CD8-positive, alpha-beta memory T cell (primary cell): ENCODE measurements around the gene TAOK1. TPM values are rescaled to one million over a fixed set of nuclear protein-coding genes. Genes with fewer than 3 reads are reported as not detected.

Experiments
- CTCF ChIA-PET: fragments of 350-600 bp; sonication (Branson Sonifier 250); formaldehyde crosslinking; loops from one replicate; lab custom pipeline; 2021; ENCODE audit warnings: antibody characterized with exemption; lab: Charles Lee
- POLR2A ChIA-PET: fragments of 350-600 bp; sonication (Branson Sonifier 250); formaldehyde crosslinking; loops from one replicate; lab custom pipeline; 2021; ENCODE audit warnings: antibody characterized with exemption; lab: Charles Lee
- DNase-seq, 5 donors: peaks; one replicate each; pipeline versions ENCODE4 v3.0.0 to v3.0.0-alpha.2; 2020 to 2022; ENCODE audit warnings: mixed read lengths in 1 of 5
- H3K27ac ChIP-seq: one replicate; pipeline ENCODE4 v1.7.0; 2013; ENCODE audit warnings: low read depth, mild to moderate bottlenecking, low read length, moderate library complexity
- H3K27me3 ChIP-seq: 2 replicates; pipeline ENCODE4 v1.7.0; 2013; ENCODE audit warnings: low read length, mild to moderate bottlenecking; ENCODE audit not compliant: insufficient read depth, poor library complexity, severe bottlenecking
- H3K36me3 ChIP-seq: 2 replicates; pipeline ENCODE4 v1.7.0; 2013; ENCODE audit warnings: mild to moderate bottlenecking, low read length, moderate library complexity; ENCODE audit not compliant: insufficient read depth
- H3K4me1 ChIP-seq: 2 replicates; pipeline ENCODE4 v1.7.0; 2013; ENCODE audit warnings: mild to moderate bottlenecking, low read length, moderate library complexity; ENCODE audit not compliant: insufficient read depth
- H3K4me3 ChIP-seq: 2 replicates; pipeline ENCODE4 v1.7.0; 2013; ENCODE audit warnings: mild to moderate bottlenecking, low read length
- H3K9me3 ChIP-seq: 2 replicates; pipeline ENCODE4 v1.7.0; 2013; ENCODE audit warnings: mild to moderate bottlenecking, low read length
- H3K27ac Mint-ChIP-seq, 8 donors: one replicate each; pipeline ENCODE4 v1.8.0; 2020 to 2021; ENCODE audit warnings: mixed read lengths in 8 of 8, mild to moderate bottlenecking in 6 of 8, inconsistent platforms in 3 of 8, moderate library complexity in 3 of 8
- H3K27me3 Mint-ChIP-seq, 2 donors: one replicate each; pipeline ENCODE4 v1.8.0; 2020 to 2021; ENCODE audit warnings: mixed read lengths in 2 of 2, mild to moderate bottlenecking in 1 of 2, moderate library complexity in 1 of 2
- H3K36me3 Mint-ChIP-seq, 3 donors: one replicate each; pipeline ENCODE4 v1.8.0; 2020 to 2021; ENCODE audit warnings: mixed read lengths in 3 of 3, inconsistent platforms in 1 of 3, mild to moderate bottlenecking in 1 of 3
- H3K4me1 Mint-ChIP-seq, 3 donors: one replicate each; pipeline ENCODE4 v1.8.0; 2020 to 2021; ENCODE audit warnings: mixed read lengths in 3 of 3, inconsistent platforms in 1 of 3, mild to moderate bottlenecking in 1 of 3
- H3K4me3 Mint-ChIP-seq, 7 donors: one replicate each; pipeline ENCODE4 v1.8.0; 2020 to 2021; ENCODE audit warnings: mixed read lengths in 7 of 7, mild to moderate bottlenecking in 6 of 7, moderate library complexity in 4 of 7, inconsistent platforms in 2 of 7
- H3K9me3 Mint-ChIP-seq, 5 donors: one replicate each; pipeline ENCODE4 v1.8.0; 2020 to 2022; ENCODE audit warnings: mixed read lengths in 5 of 5, mild to moderate bottlenecking in 3 of 5, moderate library complexity in 2 of 5, inconsistent platforms in 1 of 5
- polyA plus RNA-seq: library from polyadenylated mRNA; unstranded; fragments of 300-500 nt; fragmentation: Illumina TruSeq; gene quantifications from one replicate; pipeline ENCODE4 v1.2.3, GENCODE V29; 2021
- total RNA-seq, 2 experiments: library from RNA; stranded (reverse); gene quantifications; one replicate each; pipeline ENCODE4 v1.2.3, GENCODE V29; 2021

The TAOK1 gene
- total and polyA plus RNA-seq, 3 experiments from 2014 or later, result 3.8 to 42.1 (median 41.9) TPM

DNA sequence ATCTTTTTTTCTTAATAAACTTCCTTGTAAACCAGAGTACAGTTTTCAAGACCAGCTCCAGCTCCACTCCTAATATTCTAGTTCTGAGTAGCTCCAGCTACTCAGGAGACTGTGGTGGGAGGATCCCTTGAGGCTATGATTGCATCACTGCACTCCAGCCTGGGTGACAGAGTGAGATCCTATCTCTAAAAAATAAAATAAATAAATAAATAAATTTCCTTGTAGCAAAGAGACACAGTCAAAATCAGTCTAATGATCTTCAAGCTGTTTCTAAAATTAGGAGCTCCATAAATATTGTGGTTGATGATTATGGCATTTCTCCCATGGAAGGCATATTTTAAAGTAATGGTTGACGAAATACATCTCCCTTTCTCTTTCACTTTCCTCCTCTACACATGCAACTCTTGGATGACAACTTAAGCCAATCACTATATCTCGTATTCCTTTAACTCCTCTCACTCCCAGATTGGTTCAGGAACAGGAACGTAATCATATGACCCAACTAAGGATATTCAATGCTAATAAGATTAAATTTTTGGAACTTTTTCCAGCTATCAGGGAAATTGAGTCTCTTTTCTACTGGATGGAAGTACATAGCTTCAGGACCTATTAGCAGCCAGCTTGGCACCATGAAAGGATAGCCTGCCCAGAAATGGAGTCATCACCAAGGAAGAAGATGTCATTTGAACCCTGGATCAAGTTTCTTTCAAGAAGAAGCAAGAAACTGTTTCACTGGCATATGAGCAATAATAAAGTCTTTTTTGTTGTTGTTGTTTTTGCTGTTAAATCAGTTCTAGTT, 42.1 kb upstream of the TAOK1 start:
- no peak overlapping the region for H3K4me3 Mint-ChIP-seq
- Histone ChIP-seq H3K4me3 (no peak overlapping the region), H3K27me3 (no peaks in the 10 kb centered on the region), H3K4me1 (no peaks in the 10 kb centered on the region), H3K36me3 (no peaks in the 10 kb centered on the region), H3K9me3 (no peaks in the 10 kb centered on the region), H3K27ac (no peak overlapping the region)
- ChIA-PET CTCF (no interaction called here), POLR2A (no interaction called here)
- H3K36me3 Mint-ChIP-seq, result no peaks in the 10 kb centered on the region
- H3K27ac Mint-ChIP-seq, result no peak overlapping the region
- H3K4me1 Mint-ChIP-seq, result no peaks in the 10 kb centered on the region
- H3K27me3 Mint-ChIP-seq, result peaks cover 6 to 23% of the 10 kb centered on the region in 2 donors
- DNase-seq, result no peak
- no peaks in the 10 kb centered on the region for H3K9me3 Mint-ChIP-seq

DNA sequence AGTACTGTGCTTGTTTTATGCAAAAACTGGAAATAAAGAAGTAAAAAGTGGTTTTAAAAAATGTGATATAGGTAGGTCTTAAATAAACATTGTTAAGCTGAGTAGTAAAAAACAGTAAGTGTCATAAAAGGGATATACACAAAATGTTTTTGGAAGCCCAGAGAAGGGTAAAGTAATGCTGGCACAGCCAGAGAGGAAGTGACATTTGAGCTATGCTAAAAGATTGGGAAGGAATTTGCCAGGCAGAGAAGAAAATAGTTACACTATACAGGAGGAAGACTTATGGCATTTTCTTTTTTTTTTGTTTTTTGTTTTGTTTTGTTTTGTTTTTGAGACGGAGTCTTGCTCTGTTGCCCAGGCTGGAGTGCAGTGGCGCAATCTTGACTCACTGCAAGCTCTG, 40.8 kb upstream of the TAOK1 start:
- no peak overlapping the region for H3K4me3 Mint-ChIP-seq
- Histone ChIP-seq H3K36me3 (no peaks in the 10 kb centered on the region), H3K4me1 (no peaks in the 10 kb centered on the region), H3K9me3 (no peaks in the 10 kb centered on the region), H3K27ac (no peak overlapping the region), H3K27me3 (no peaks in the 10 kb centered on the region), H3K4me3 (no peak overlapping the region)
- no peaks in the 10 kb centered on the region for H3K9me3 Mint-ChIP-seq
- CTCF ChIA-PET, result no interaction called here
- H3K4me1 Mint-ChIP-seq, result no peaks in the 10 kb centered on the region
- no peak for DNase-seq
- no peaks in the 10 kb centered on the region for H3K36me3 Mint-ChIP-seq
- no peak overlapping the region for H3K27ac Mint-ChIP-seq
- peaks cover 6 to 17% of the 10 kb centered on the region in 2 donors for H3K27me3 Mint-ChIP-seq
- POLR2A ChIA-PET, result no interaction called here

GRCh38 chr17:29352146-29352545, 38.0 kb upstream of the TAOK1 start:
- Mint-ChIP-seq H3K36me3 (no peaks in the 10 kb centered on the region), H3K27me3 (peaks cover 11 to 14% of the 10 kb centered on the region in 2 donors), H3K9me3 (no peaks in the 10 kb centered on the region), H3K27ac (no peak overlapping the region), H3K4me1 (no peaks in the 10 kb centered on the region), H3K4me3 (no peak overlapping the region)
- DNase-seq, result no peak
- H3K4me1 ChIP-seq, result no peaks in the 10 kb centered on the region
- ChIA-PET CTCF (interaction anchor here (0.7 kb wide), 1 partner anchor 171 kb away, joined by 4 read pairs; no protein-coding TSS in a partner anchor), POLR2A (no interaction called here)
- no peaks in the 10 kb centered on the region for H3K36me3 ChIP-seq
- H3K27me3 ChIP-seq, result no peaks in the 10 kb centered on the region
- H3K9me3 ChIP-seq, result no peaks in the 10 kb centered on the region
- no peak overlapping the region for H3K4me3 ChIP-seq
- no peak overlapping the region for H3K27ac ChIP-seq

DNA sequence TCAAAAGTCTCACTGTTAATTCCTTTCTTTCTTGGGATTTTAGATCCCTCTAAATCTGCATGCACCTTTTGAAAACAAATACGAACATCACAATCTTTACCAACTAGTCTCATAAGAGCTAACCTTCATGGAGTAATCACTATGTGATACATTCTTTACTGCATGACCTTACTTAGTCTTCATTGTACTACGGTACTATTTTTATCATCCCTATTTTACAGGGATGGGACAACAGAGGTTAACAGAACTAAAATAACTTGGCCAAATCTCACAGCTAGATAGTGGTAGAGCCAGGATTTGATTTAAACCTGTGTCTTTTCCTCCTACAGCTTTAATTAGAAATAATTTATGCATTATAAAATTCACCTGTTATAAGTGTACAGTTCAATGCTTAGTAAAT, 32.9 kb upstream of the TAOK1 start:
- Histone ChIP-seq H3K27me3 (no peaks in the 10 kb centered on the region), H3K36me3 (no peaks in the 10 kb centered on the region), H3K27ac (no peak overlapping the region), H3K4me3 (no peak overlapping the region), H3K4me1 (no peaks in the 10 kb centered on the region), H3K9me3 (no peaks in the 10 kb centered on the region)
- no peak overlapping the region for H3K4me3 Mint-ChIP-seq
- no peaks in the 10 kb centered on the region for H3K9me3 Mint-ChIP-seq
- no peaks in the 10 kb centered on the region for H3K36me3 Mint-ChIP-seq
- peaks cover 4 to 5% of the 10 kb centered on the region in 2 donors for H3K27me3 Mint-ChIP-seq
- ChIA-PET CTCF (no interaction called here), POLR2A (no interaction called here)
- no peaks in the 10 kb centered on the region for H3K4me1 Mint-ChIP-seq
- no peak overlapping the region for H3K27ac Mint-ChIP-seq
- no peak for DNase-seq

DNA sequence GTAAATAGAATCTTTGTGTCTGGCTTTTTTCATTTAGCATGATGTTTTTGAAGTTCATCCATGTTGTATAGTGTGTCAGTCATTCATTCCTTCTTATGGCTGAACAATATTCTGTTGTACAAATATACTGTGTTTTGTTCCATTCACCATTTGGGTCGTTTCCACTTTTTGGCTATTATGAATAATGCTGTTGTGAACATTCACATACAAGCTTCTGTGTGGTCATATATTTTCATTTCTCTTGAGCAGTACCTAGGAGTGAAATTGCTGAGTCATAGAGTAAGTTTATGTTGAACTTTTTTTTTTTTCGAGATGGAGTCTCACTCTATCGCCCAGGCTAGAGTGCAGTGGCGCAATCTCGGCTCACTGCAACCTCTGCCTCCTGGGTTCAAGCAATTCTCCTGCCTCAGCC, 32.3 kb upstream of the TAOK1 start:
- no peaks in the 10 kb centered on the region for H3K27me3 ChIP-seq
- CTCF ChIA-PET, result no interaction called here
- H3K4me3 ChIP-seq, result no peak overlapping the region
- H3K9me3 ChIP-seq, result no peaks in the 10 kb centered on the region
- Mint-ChIP-seq H3K27ac (peak overlapping the region in 1 of 8 donors; percentile 5), H3K36me3 (no peaks in the 10 kb centered on the region), H3K4me1 (no peaks in the 10 kb centered on the region), H3K9me3 (no peaks in the 10 kb centered on the region), H3K4me3 (no peak overlapping the region), H3K27me3 (peaks cover 3 to 5% of the 10 kb centered on the region in 2 donors)
- no peak for DNase-seq
- H3K4me1 ChIP-seq, result no peaks in the 10 kb centered on the region
- POLR2A ChIA-PET, result no interaction called here
- H3K36me3 ChIP-seq, result no peaks in the 10 kb centered on the region
- H3K27ac ChIP-seq, result no peak overlapping the region

- H3K9me3 ChIP-seq, result no peaks in the 10 kb centered on the region
- H3K36me3 ChIP-seq, result no peaks in the 10 kb centered on the region
- Mint-ChIP-seq H3K27ac (no peak overlapping the region), H3K36me3 (no peaks in the 10 kb centered on the region), H3K27me3 (peaks cover 3 to 5% of the 10 kb centered on the region in 2 donors), H3K4me3 (no peak overlapping the region), H3K4me1 (no peaks in the 10 kb centered on the region), H3K9me3 (no peaks in the 10 kb centered on the region)
- no peak overlapping the region for H3K27ac ChIP-seq
- CTCF ChIA-PET, result no interaction called here
- POLR2A ChIA-PET, result no interaction called here
- no peak overlapping the region for H3K4me3 ChIP-seq
- no peaks in the 10 kb centered on the region for H3K27me3 ChIP-seq
- DNase-seq, result no peak
- no peaks in the 10 kb centered on the region for H3K4me1 ChIP-seq
Observed at GRCh38 chr17:29358416-29358815, 31.7 kb upstream of the TAOK1 start.

DNA sequence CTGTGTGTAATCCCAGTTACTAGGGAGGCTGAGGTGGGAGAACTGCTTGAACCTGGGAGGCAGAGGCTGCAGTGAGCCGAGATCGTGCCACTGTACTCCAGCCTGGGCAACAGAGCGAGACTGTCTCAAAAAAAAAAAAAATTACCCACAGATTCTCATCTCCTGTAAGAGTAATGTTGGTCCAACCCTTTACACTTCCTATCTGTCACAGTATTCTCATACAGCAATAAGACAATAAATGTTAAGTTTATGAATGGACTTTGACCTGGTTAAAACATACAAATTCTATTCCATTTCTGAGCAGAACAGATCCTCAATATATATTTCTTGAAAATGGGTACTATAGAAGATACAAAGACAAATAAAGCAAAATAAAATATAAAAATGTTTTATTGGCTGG, 30.4 kb upstream of the TAOK1 start:
- Histone ChIP-seq H3K9me3 (no peaks in the 10 kb centered on the region), H3K27ac (no peak overlapping the region), H3K4me1 (no peaks in the 10 kb centered on the region), H3K36me3 (no peaks in the 10 kb centered on the region), H3K4me3 (no peak overlapping the region), H3K27me3 (no peaks in the 10 kb centered on the region)
- DNase-seq, result no peak
- H3K27me3 Mint-ChIP-seq, result peaks cover 3% of the 10 kb centered on the region in 2 donors
- no peaks in the 10 kb centered on the region for H3K9me3 Mint-ChIP-seq
- no peaks in the 10 kb centered on the region for H3K4me1 Mint-ChIP-seq
- ChIA-PET CTCF (no interaction called here), POLR2A (no interaction called here)
- no peak overlapping the region for H3K4me3 Mint-ChIP-seq
- no peak overlapping the region for H3K27ac Mint-ChIP-seq
- no peaks in the 10 kb centered on the region for H3K36me3 Mint-ChIP-seq

- ChIA-PET CTCF (interaction anchor here (1.2 kb wide), 1 partner anchor 184 kb away, joined by 4 read pairs; the partner anchor contains the start of gene MYO18A), POLR2A (no interaction called here)
- no peaks in the 10 kb centered on the region for H3K36me3 ChIP-seq
- Mint-ChIP-seq H3K27me3 (no peaks in the 10 kb centered on the region), H3K4me3 (no peak overlapping the region), H3K9me3 (no peaks in the 10 kb centered on the region), H3K36me3 (no peaks in the 10 kb centered on the region), H3K27ac (no peak overlapping the region), H3K4me1 (no peaks in the 10 kb centered on the region)
- H3K27ac ChIP-seq, result no peak overlapping the region
- no peaks in the 10 kb centered on the region for H3K27me3 ChIP-seq
- H3K4me3 ChIP-seq, result no peak overlapping the region
- DNase-seq, result no peak
- no peaks in the 10 kb centered on the region for H3K9me3 ChIP-seq
- H3K4me1 ChIP-seq, result no peaks in the 10 kb centered on the region
Observed at GRCh38 chr17:29363716-29364115, 26.4 kb upstream of the TAOK1 start.
